NCI-H2171 treated with DMSO at 0.1 percent for 48 hours (cell line): ENCODE results near the gene SLC22A17.
"Not testable (repeated sequence)": the region's sequence is repeated elsewhere in the genome, so short reads cannot be mapped to it uniquely, and the experiment has no call there.

ENCODE experiments used
- DNase-seq: peaks from one replicate; lab custom pipeline; 2025; lab: John Stamatoyannopoulos, UW

Gene SLC22A17

GRCh38 chr14:23352506-23353432 lies at the start of gene SLC22A17:
TSS of gene SLC22A17 (minus strand) at chr14:23352887.
- peak; percentile 83 for DNase-seq

- no peak for DNase-seq
Measured at GRCh38 chr14:23401291-23401690, 48.6 kb upstream of the SLC22A17 start.

GRCh38 chr14:23400496-23401149 lies 47.9 kb upstream of the SLC22A17 start:
- not testable (repeated sequence) for DNase-seq

GRCh38 chr14:23399591-23399990 lies 46.9 kb upstream of the SLC22A17 start:
- no peak for DNase-seq

GRCh38 chr14:23399136-23399535 lies 46.4 kb upstream of the SLC22A17 start:
- DNase-seq: no peak

GRCh38 chr14:23398348-23398747 lies 45.7 kb upstream of the SLC22A17 start:
- DNase-seq: no peak

GRCh38 chr14:23396781-23397407 lies 44.2 kb upstream of the SLC22A17 start:
- no peak for DNase-seq

GRCh38 chr14:23396126-23396525 lies 43.4 kb upstream of the SLC22A17 start:
- DNase-seq: no peak

- no peak for DNase-seq
Measured at GRCh38 chr14:23392613-23393012, 39.9 kb upstream of the SLC22A17 start.

GRCh38 chr14:23389871-23390270 lies 37.2 kb upstream of the SLC22A17 start:
- not testable (repeated sequence) for DNase-seq

GRCh38 chr14:23389396-23389795 lies 36.7 kb upstream of the SLC22A17 start:
- DNase-seq: no peak

GRCh38 chr14:23388996-23389395 lies 36.3 kb upstream of the SLC22A17 start:
- DNase-seq: no peak

GRCh38 chr14:23387916-23388882 lies 35.5 kb upstream of the SLC22A17 start:
- no peak for DNase-seq

GRCh38 chr14:23386999-23387398 lies 34.3 kb upstream of the SLC22A17 start:
- no peak for DNase-seq

GRCh38 chr14:23386266-23386657 lies 33.6 kb upstream of the SLC22A17 start:
- not testable (repeated sequence) for DNase-seq

- no peak for DNase-seq
Measured at GRCh38 chr14:23385642-23386265, 33.1 kb upstream of the SLC22A17 start.

GRCh38 chr14:23385244-23385641 lies 32.6 kb upstream of the SLC22A17 start:
- no peak for DNase-seq

GRCh38 chr14:23384364-23385080 lies 31.8 kb upstream of the SLC22A17 start:
- DNase-seq: no peak

- DNase-seq: no peak
Measured at GRCh38 chr14:23382731-23383440, 30.2 kb upstream of the SLC22A17 start.

GRCh38 chr14:23382276-23382675 lies 29.6 kb upstream of the SLC22A17 start:
- no peak for DNase-seq
